GM12892 (cell line): ENCODE data around the gene COL9A2.

Experiments used
- POLR2A ChIP-seq: IDR thresholded peaks from 2 replicates; pipeline ENCODE4 v1.6.1; 2011; ENCODE audit warnings: low read depth, low read length, control low read depth
- POLR2AphosphoS5 ChIP-seq: IDR thresholded peaks from 2 replicates; pipeline ENCODE4 v1.6.1; 2011; ENCODE audit warnings: low read depth, low read length, control low read depth

- no peak for TF ChIP-seq POLR2A
- no peak for TF ChIP-seq POLR2AphosphoS5
These were observed 40.5 kb upstream of the COL9A2 start for GRCh38 chr1:40357625-40358024.
